Epithelial cell of proximal tubule (primary cell): Measurements from ENCODE around the gene OR2T6. TPM values are rescaled to one million over a fixed set of nuclear protein-coding genes. Genes with fewer than 3 reads are reported as not detected.

Experiments
- DNase-seq: peaks from one replicate; pipeline ENCODE4 v3.0.0-alpha.2; 2011; ENCODE audit warnings: low read depth
- H3K4me3 ChIP-seq: 2 replicates; pipeline ENCODE4 v1.5.1; 2011; ENCODE audit warnings: low read depth, mild to moderate bottlenecking, low read length
- total RNA-seq: library from RNA; depleted of rRNA; stranded (reverse); fragments of >200 nt; gene quantifications from 2 replicates; pipeline ENCODE4 v1.2.3, GENCODE V29; 2015
- TF ChIP-seq, protein P1 (sequence below): conservative IDR thresholded peaks from 2 replicates; pipeline ENCODE4 v1.5.1; 2012; ENCODE audit warnings: low read depth, mild to moderate bottlenecking, low read length

OR2T6 gene, protein sequence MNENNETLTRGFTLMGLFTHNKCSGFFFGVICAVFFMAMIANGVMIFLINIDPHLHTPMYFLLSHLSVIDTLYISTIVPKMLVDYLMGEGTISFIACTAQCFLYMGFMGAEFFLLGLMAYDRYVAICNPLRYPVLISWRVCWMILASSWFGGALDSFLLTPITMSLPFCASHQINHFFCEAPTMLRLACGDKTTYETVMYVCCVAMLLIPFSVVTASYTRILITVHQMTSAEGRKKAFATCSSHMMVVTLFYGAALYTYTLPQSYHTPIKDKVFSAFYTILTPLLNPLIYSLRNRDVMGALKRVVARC
- not detected in 2 replicates for total RNA-seq

DNA sequence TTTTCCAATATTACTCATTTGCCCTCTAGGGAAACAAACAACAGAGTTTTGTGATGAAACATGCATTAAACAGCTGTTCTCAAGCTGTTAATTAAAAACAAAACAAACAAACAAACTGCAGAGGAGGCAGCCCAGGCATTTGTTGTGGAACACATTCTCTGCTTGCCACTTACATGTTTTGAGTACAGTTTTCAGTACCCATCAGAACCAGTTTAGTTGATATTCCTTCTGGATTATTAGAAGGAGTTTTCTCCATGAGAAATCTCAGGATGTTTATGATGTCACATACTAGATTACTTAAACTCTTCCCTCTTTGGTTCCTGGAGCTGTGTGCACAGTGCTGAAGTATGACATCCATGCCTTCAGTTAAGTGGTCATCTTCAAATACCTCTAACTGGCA lies at the start of gene OR2T6:
TSS of gene OR2T6 (plus strand) at position 301 of the 400 bp plus-strand sequence. CDS start 11,863 bp downstream, outside the sequence.
- no peak within 1 kb of the TSS for H3K4me3 ChIP-seq
- no peak for DNase-seq
- TF ChIP-seq, protein P1, sequence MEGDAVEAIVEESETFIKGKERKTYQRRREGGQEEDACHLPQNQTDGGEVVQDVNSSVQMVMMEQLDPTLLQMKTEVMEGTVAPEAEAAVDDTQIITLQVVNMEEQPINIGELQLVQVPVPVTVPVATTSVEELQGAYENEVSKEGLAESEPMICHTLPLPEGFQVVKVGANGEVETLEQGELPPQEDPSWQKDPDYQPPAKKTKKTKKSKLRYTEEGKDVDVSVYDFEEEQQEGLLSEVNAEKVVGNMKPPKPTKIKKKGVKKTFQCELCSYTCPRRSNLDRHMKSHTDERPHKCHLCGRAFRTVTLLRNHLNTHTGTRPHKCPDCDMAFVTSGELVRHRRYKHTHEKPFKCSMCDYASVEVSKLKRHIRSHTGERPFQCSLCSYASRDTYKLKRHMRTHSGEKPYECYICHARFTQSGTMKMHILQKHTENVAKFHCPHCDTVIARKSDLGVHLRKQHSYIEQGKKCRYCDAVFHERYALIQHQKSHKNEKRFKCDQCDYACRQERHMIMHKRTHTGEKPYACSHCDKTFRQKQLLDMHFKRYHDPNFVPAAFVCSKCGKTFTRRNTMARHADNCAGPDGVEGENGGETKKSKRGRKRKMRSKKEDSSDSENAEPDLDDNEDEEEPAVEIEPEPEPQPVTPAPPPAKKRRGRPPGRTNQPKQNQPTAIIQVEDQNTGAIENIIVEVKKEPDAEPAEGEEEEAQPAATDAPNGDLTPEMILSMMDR, result no peak

DNA sequence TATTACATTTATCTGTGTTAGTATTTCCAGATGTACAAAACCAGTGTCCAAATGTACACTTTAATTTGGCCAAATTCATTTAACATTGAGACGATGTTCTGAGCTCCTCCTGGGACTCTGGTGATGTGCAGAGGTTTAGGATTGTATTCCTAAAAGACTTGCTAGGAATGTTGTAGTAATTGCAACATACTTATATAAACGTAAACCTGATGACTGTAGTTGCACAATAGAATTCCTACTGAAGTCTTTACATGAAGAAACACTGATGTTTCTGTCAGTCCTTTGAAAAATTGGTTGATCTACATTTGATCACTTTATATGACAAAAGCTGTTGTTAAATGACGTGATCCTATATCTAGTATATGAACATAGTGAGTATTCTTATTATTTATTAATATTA lies 32.1 kb upstream of the OR2T6 start:
- no peak for DNase-seq
- TF ChIP-seq, protein P1, result no peak
- no peak overlapping the region for H3K4me3 ChIP-seq

DNA sequence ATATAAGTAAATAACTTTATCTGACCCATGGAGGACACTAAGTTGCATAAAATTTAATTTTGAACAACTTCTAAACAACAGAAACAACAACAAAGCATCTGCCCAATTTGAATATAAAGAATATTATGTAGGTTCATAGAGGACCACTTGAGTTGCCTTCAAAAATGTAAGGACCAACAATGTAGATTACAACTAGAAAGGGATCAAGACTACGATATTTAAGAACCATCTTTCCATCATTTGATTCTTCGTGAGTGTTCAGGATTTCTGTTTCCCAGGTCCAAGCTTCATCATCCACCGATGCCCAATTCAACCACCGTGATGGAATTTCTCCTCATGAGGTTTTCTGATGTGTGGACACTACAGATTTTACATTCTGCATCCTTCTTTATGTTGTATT lies 27.1 kb upstream of the OR2T6 start, which contains the start of gene OR14C36:
TSS of gene OR14C36 (plus strand) at position 301 of the 400 bp plus-strand sequence. CDS start at position 301, 0 bp downstream.
- TF ChIP-seq, protein P1, result no peak
- H3K4me3 ChIP-seq, result no peak within 1 kb of the TSS
- DNase-seq, result no peak

DNA sequence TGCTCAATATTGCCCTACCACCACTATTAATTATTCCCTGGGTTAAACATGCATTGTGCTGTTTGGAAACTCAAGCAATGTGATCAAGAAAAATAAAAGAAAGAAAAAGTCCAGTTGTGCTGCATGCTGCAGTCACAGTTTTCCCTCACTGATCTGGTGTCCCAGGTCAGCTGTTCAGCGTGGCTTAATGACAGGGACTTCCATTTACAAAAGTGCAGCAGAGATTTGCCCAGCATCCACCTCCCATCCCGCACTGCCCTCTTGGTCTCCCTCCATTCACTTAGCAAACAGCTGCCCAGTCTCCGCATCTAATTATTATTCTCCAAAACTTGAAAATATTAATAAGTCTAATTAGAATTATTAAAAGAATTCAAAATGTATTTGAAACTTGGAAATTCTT lies 16.1 kb upstream of the OR2T6 start:
- DNase-seq, result no peak
- TF ChIP-seq, protein P1, result no peak
- H3K4me3 ChIP-seq, result no peak overlapping the region

DNA sequence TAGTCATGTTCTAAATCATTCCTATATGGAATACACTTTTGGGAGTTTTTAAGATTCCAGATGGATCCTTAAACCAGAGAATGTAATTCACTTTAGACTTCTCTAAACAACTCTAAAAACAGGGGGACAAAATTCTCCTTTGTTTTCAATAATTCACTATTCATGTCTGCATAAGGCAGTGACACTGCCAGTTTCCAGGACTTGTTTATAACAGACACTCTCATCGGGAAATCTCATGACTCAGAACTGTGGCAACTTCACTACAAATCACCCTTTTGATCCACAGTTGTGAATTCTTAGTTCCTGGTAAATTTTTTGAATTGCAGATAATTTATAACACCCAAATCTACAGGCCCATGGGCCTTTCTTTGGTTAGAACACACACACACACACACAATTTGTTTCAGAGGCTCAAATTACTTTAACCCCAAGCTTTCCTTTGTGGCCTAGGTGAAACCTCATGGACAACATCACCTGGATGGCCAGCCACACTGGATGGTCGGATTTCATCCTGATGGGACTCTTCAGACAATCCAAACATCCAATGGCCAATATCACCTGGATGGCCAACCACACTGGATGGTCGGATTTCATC lies 14.3 kb upstream of the OR2T6 start, which contains the start of gene OR2T4:
TSS of gene OR2T4 (plus strand) at position 545 of the 595 bp plus-strand sequence. CDS start at position 545, 0 bp downstream.
- TF ChIP-seq, protein P1, result no peak
- no peak for DNase-seq
- H3K4me3 ChIP-seq, result no peak within 1 kb of the TSS

DNA sequence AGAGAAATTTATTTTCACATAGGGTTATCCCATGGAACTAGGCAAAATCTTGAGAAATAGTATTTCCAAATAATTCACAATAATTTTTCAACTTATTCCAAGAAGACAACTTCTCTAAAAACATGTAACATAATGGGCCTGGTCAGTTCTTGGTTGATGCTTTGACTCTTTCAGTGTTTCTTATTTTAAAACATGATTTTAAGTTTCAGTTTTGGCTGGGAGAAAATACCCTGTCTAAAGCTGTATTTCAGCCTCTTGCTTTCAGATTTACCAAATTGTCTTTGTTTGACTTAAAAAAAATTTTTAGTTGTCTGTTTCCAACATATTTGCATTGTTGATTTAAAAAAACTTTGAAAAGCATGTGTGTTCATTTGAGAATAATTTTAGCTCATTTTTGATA lies 8.9 kb upstream of the OR2T6 start:
- TF ChIP-seq, protein P1, result no peak
- DNase-seq, result no peak
- H3K4me3 ChIP-seq, result no peak overlapping the region
